ENCODE data around the gene SPATA20. TPM values are rescaled to one million over a fixed set of nuclear protein-coding genes. Genes with fewer than 3 reads are reported as not detected.

Gene SPATA20
- total and polyA plus RNA-seq, 2 of the 8 experiments (the other 6 are each of a cell fraction or from before 2014, with no cell fraction given): 16.2 to 17.5 TPM

DNA sequence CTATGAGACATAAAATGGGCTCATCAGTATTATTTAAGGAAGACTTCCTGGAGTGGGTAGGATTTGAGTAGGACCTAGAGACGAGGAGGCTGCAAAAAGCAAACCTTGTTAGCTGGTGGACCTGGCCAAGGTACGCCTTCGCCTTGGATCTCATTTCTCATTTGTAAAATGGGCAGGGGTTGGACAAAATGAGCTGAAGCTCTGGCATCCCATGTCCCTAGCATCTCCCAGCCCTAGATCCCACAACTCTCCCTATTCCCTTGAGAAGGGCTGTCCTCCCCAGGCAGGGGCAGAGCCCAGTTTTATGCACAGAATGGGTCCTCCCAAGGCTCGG, 306 bp upstream of the SPATA20 start:
- H3K18ac ChIP-seq (ENCODE audit: extremely low read depth, low read length): no peak overlapping the region
- no peak for TF ChIP-seq KDM5A (IDR thresholded peaks at IDR 0.05; ENCODE audit: low read length)
- no peak for TF ChIP-seq CBX5 (IDR thresholded peaks at IDR 0.05; ENCODE audit: low read depth, low read length)
- no peak for TF ChIP-seq GTF2F1 (IDR thresholded peaks at IDR 0.05; ENCODE audit: borderline replicate concordance, low read depth, low read length)
- no peak for TF ChIP-seq SP1 (IDR thresholded peaks at IDR 0.05; ENCODE audit: low read depth, low read length)
- TF ChIP-seq RXRA (IDR thresholded peaks at IDR 0.05; ENCODE audit: insufficient read depth, low read depth, low read length): no peak
- no peak for TF ChIP-seq SIN3A (conservative IDR thresholded peaks at IDR 0.05 in 1 of 2, IDR thresholded peaks at IDR 0.05 in 1 of 2; ENCODE audit: low read depth in 1 of 2, low read length in 2 of 2)
- no peak for TF ChIP-seq SIRT6 (IDR thresholded peaks at IDR 0.05; ENCODE audit: low read length)
- TF ChIP-seq GABPA (IDR thresholded peaks at IDR 0.05; ENCODE audit: borderline replicate concordance, insufficient read depth, low read length): no peak
- TF ChIP-seq MAFK (IDR thresholded peaks at IDR 0.05; ENCODE audit: low read depth, low read length): no peak
- TF ChIP-seq RAD21 (IDR thresholded peaks at IDR 0.05 in 1 of 2, conservative IDR thresholded peaks at IDR 0.05 in 1 of 2; ENCODE audit: low read depth in 2 of 2, low read length in 2 of 2): no peak
- TF ChIP-seq TCF12 (IDR thresholded peaks at IDR 0.05; ENCODE audit: low read depth, low read length): no peak
- TF ChIP-seq TBP (IDR thresholded peaks at IDR 0.05; ENCODE audit: low read depth, low read length): no peak

More for the DNA sequence above, 306 bp upstream of the SPATA20 start:
- Histone ChIP-seq H2AK5ac (ENCODE audit: low read depth, low read length) (no peak overlapping the region), H3K27me3 (replicated peaks in 1 of 4; ENCODE audit: control insufficient read depth in 3 of 4, extremely low read depth in 1 of 4, insufficient read depth in 3 of 4, low read length in 3 of 4) (no peaks in the 10 kb centered on the region), H3K79me2 (ENCODE audit: control insufficient read depth in 1 of 2, insufficient read depth in 2 of 2, low read length in 2 of 2) (no peaks in the 10 kb centered on the region), H3K79me1 (ENCODE audit: low read depth, low read length) (no peaks in the 10 kb centered on the region), H3K4me1 (replicated peaks in 1 of 4; ENCODE audit: control insufficient read depth in 3 of 4, insufficient read depth in 4 of 4, low read length in 3 of 4) (peaks cover 6 to 21% (median 13%) of the 10 kb centered on the region in 4 experiments), H4K5ac (ENCODE audit: insufficient read length, low read depth, low read length) (no peak overlapping the region), H4K91ac (replicated peaks; ENCODE audit: insufficient read length, low read length) (peak overlapping the region; percentile 66), H4K8ac (ENCODE audit: extremely low read depth, insufficient read depth, low read length) (no peak overlapping the region), H2BK15ac (ENCODE audit: low read length) (no peak overlapping the region), H3K23ac (ENCODE audit: insufficient read length) (no peak overlapping the region), H2BK12ac (ENCODE audit: low read depth, low read length) (0 out of 2 replicates have a peak overlapping the region, but pooled peaks have one; percentile 60), H2BK5ac (ENCODE audit: low read depth, low read length) (peak overlapping the region; percentile 47; the same call in 1 of the 2 replicates), H3K4me2 (ENCODE audit: insufficient read depth in 1 of 2, low read depth in 2 of 2, low read length in 2 of 2) (peak overlapping the region in 1 of 2 experiments; percentile 21; a peak in 1 of 4 replicates), H3K9ac (replicated peaks in 1 of 4; ENCODE audit: extremely low read depth in 1 of 4, low read depth in 3 of 4, low read length in 3 of 4) (no peak overlapping the region), H3K14ac (ENCODE audit: insufficient read length) (no peak overlapping the region), H4K20me1 (replicated peaks in 1 of 2; ENCODE audit: control insufficient read depth in 1 of 2, insufficient read depth in 2 of 2, low read length in 2 of 2) (no peaks in the 10 kb centered on the region), H2BK120ac (replicated peaks; ENCODE audit: low read depth, low read length) (no peak overlapping the region), H3K36me3 (ENCODE audit: control insufficient read depth in 2 of 4, insufficient read depth in 4 of 4, low read length in 3 of 4) (no peaks in the 10 kb centered on the region), H3K56ac (replicated peaks; ENCODE audit: insufficient read length, low read depth, low read length) (no peak overlapping the region), H3K27ac (ENCODE audit: low read depth, low read length) (no peak overlapping the region), H2AFZ (ENCODE audit: low read length) (no peak overlapping the region), H2BK20ac (ENCODE audit: low read length) (no peak overlapping the region), H3K4ac (replicated peaks; ENCODE audit: insufficient read length, low read depth, low read length) (no peak overlapping the region), H3K4me3 (ENCODE audit: extremely low read depth in 1 of 4, insufficient read depth in 2 of 4, low read depth in 3 of 4, low read length in 4 of 4) (peak overlapping the region in 1 of 4 experiments; percentile 67; a peak in 1 of 8 replicates), H3K9me3 (ENCODE audit: insufficient read depth in 2 of 2, low read depth in 1 of 2, low read length in 1 of 2) (no peaks in the 10 kb centered on the region), H3K23me2 (ENCODE audit: low read depth, low read length) (peaks cover 5% of the 10 kb centered on the region; the same call in 1 of the 2 replicates)
- CTCF ChIA-PET (ENCODE audit: partially characterized antibody): interaction anchor here (0.6 to 12.4 kb wide), 15 partner anchors 24 to 295 kb away, joined by 3 to 404 read pairs (median 3); no protein-coding TSS in a partner anchor
- 64% methylated on average over 4 of the region's 4 CpGs; no CpG with 5 or more reads in 1 of the 2 experiments for WGBS, 2 experiments (ENCODE audit: extremely low coverage in 1 of 2, insufficient coverage in 1 of 2, insufficient read length in 1 of 2, insufficient replicate concordance in 2 of 2, low coverage in 1 of 2, low lambda C conversion rate in 2 of 2, missing lambda C conversion rate in 1 of 2)
- DNase-seq (ENCODE audit: low read depth in 1 of 2, low spot score in 2 of 2): no peak
- POLR2A ChIA-PET (ENCODE audit: partially characterized antibody): interaction anchor here (1.2 to 2.1 kb wide), 3 partner anchors 11 to 79 kb away, joined by 5 to 10 read pairs (median 5); partner anchors contain the start of gene CACNA1G
- FAIRE-seq: no peak
